GM23338 (cell line): ENCODE measurements around the gene LOXL3. TPM values are rescaled to one million over a fixed set of nuclear protein-coding genes. Genes with fewer than 3 reads are reported as not detected.
"Not testable (repeated sequence)": the region's sequence is repeated elsewhere in the genome, so short reads cannot be mapped to it uniquely, and the experiment has no call there.

Experiments used
- ATAC-seq: fragments of 200-7000 bp; cut with Tn5 transposase; 3 replicates; pipeline ENCODE4 v1.9.1; 2020
- DNase-seq: peaks from one replicate; pipeline ENCODE4 v3.0.0-alpha.2; 2015; ENCODE audit warnings: low spot score
- H2AFZ ChIP-seq: fragments of 200-600 bp; sonication (generic); 2 replicates; pipeline ENCODE4 v1.8.0; 2016; ENCODE audit warnings: antibody characterized with exemption, mild to moderate bottlenecking, moderate library complexity
- H3F3A ChIP-seq: fragments of 200-600 bp; sonication (generic); replicated peaks from 2 replicates; pipeline ENCODE4 v1.8.0; 2017; ENCODE audit warnings: antibody characterized with exemption, mixed run types, low read depth
- H3K27ac ChIP-seq: fragments of 200-600 bp; sonication (generic); 2 replicates; pipeline ENCODE4 v1.6.1; 2016; ENCODE audit warnings: low read depth
- H3K27me3 ChIP-seq: fragments of 200-600 bp; sonication (generic); 2 replicates; pipeline ENCODE4 v1.8.0; 2016; ENCODE audit warnings: mild to moderate bottlenecking, mixed run types, moderate library complexity; ENCODE audit not compliant: insufficient read depth
- H3K36me3 ChIP-seq: fragments of 200-600 bp; sonication (generic); 2 replicates; pipeline ENCODE4 v1.8.0; 2016; ENCODE audit warnings: mild to moderate bottlenecking; ENCODE audit not compliant: insufficient read depth
- H3K4me1 ChIP-seq: fragments of 200-600 bp; sonication (generic); 2 replicates; pipeline ENCODE4 v1.8.0; 2016; ENCODE audit warnings: mild to moderate bottlenecking, moderate library complexity; ENCODE audit not compliant: insufficient read depth
- H3K4me2 ChIP-seq: fragments of 200-600 bp; sonication (generic); 2 replicates; pipeline ENCODE4 v1.7.1; 2017; ENCODE audit warnings: mixed run types
- H3K4me3 ChIP-seq: fragments of 200-600 bp; sonication (generic); 2 replicates; pipeline ENCODE4 v1.6.1; 2016; ENCODE audit warnings: mixed run types
- H3K79me2 ChIP-seq: fragments of 200-600 bp; sonication (generic); replicated peaks from 2 replicates; pipeline ENCODE4 v1.8.0; 2017; ENCODE audit warnings: mild to moderate bottlenecking; ENCODE audit not compliant: insufficient read depth
- H3K9me2 ChIP-seq: fragments of 200-600 bp; sonication (generic); 2 replicates; pipeline ENCODE4 v1.8.0; 2017; ENCODE audit not compliant: insufficient read depth
- H4K20me1 ChIP-seq: fragments of 200-600 bp; sonication (generic); replicated peaks from 2 replicates; pipeline ENCODE4 v1.8.0; 2017; ENCODE audit warnings: mild to moderate bottlenecking; ENCODE audit not compliant: insufficient read depth
- H3K27ac Mint-ChIP-seq: 2 replicates; pipeline ENCODE4 v1.8.0; 2020; ENCODE audit warnings: inconsistent platforms, mild to moderate bottlenecking, moderate library complexity, mixed read lengths
- H3K27me3 Mint-ChIP-seq: 3 replicates; pipeline ENCODE4 v1.8.0; 2022; ENCODE audit warnings: low read depth, mild to moderate bottlenecking, moderate library complexity, mixed read lengths, inconsistent platforms; ENCODE audit not compliant: insufficient read depth, poor library complexity
- H3K36me3 Mint-ChIP-seq: 3 replicates; pipeline ENCODE4 v1.8.0; 2021; ENCODE audit warnings: low read depth, mild to moderate bottlenecking, inconsistent platforms, moderate library complexity, mixed read lengths
- H3K4me1 Mint-ChIP-seq: 3 replicates; pipeline ENCODE4 v1.8.0; 2020; ENCODE audit warnings: mild to moderate bottlenecking, inconsistent platforms, mixed read lengths
- H3K4me3 Mint-ChIP-seq: 3 replicates; pipeline ENCODE4 v1.8.0; 2021; ENCODE audit warnings: moderate library complexity, mild to moderate bottlenecking, inconsistent platforms, mixed read lengths
- H3K9me3 Mint-ChIP-seq: 3 replicates; pipeline ENCODE4 v1.8.0; 2020; ENCODE audit warnings: moderate library complexity, mild to moderate bottlenecking, inconsistent platforms, mixed read lengths
- CREB1 ChIP-seq: fragments of 250-450 bp; sonication (Bioruptor Pico); IDR thresholded peaks from 2 replicates; pipeline ENCODE4 v1.5.0; 2020; ENCODE audit warnings: low read depth, mild to moderate bottlenecking, moderate library complexity
- ETS1 ChIP-seq: IDR thresholded peaks from 2 replicates; pipeline ENCODE4 v1.6.1; 2016; ENCODE audit warnings: antibody characterized with exemption
- EZH2 ChIP-seq: fragments of 200-600 bp; sonication (generic); IDR thresholded peaks from one replicate; pipeline ENCODE4 v1.8.0; 2017; ENCODE audit warnings: antibody characterized with exemption, mild to moderate bottlenecking, low read depth; ENCODE audit not compliant: unreplicated experiment
- EZH2phosphoT487 ChIP-seq: fragments of 200-600 bp; sonication (generic); IDR thresholded peaks from one replicate; pipeline ENCODE4 v1.8.1; 2018; ENCODE audit warnings: antibody characterized with exemption; ENCODE audit not compliant: unreplicated experiment
- JUNB ChIP-seq: IDR thresholded peaks from one replicate; pipeline ENCODE4 v1.6.1; 2016; ENCODE audit warnings: antibody characterized with exemption; ENCODE audit not compliant: unreplicated experiment
- NANOG ChIP-seq: IDR thresholded peaks from 2 replicates; pipeline ENCODE4 v1.6.1; 2016; ENCODE audit warnings: antibody characterized with exemption, borderline replicate concordance
- POLR2AphosphoS5 ChIP-seq: IDR thresholded peaks from 2 replicates; pipeline ENCODE4 v1.6.1; 2016; ENCODE audit warnings: antibody characterized with exemption, low read depth
- STAT1 ChIP-seq: IDR thresholded peaks from one replicate; pipeline ENCODE4 v1.6.1; 2016; ENCODE audit warnings: antibody characterized with exemption; ENCODE audit not compliant: unreplicated experiment
- ZNF114 ChIP-seq: fragments of 250-450 bp; sonication (Bioruptor Pico); IDR thresholded peaks from 2 replicates; pipeline ENCODE4 v1.5.0; 2020; ENCODE audit warnings: mild to moderate bottlenecking, moderate library complexity
- ZNF331 ChIP-seq: fragments of 250-450 bp; sonication (Bioruptor Pico); IDR thresholded peaks from 2 replicates; pipeline ENCODE4 v1.5.0; 2020; ENCODE audit warnings: low read depth, mild to moderate bottlenecking, moderate library complexity
- polyA plus RNA-seq: library from polyadenylated mRNA; unstranded; fragments of >200 nt; fragmentation: Nextera tagmentation; extraction: Ambion mirVana; gene quantifications from 2 replicates; pipeline ENCODE4 v1.2.1, GENCODE V29; 2016
- total RNA-seq: library from RNA; depleted of rRNA; stranded (reverse); fragments of >200 nt; shearing (Covaris generic); gene quantifications from 2 replicates; pipeline ENCODE4 v1.2.3, GENCODE V29; 2014
- TF ChIP-seq, protein P1 (sequence below): IDR thresholded peaks from one replicate; pipeline ENCODE4 v1.6.1; 2018; ENCODE audit warnings: antibody characterized with exemption; ENCODE audit not compliant: unreplicated experiment

LOXL3 gene
- total and polyA plus RNA-seq, 2 experiments from 2014 or later = 4.7 to 14.9 TPM

DNA sequence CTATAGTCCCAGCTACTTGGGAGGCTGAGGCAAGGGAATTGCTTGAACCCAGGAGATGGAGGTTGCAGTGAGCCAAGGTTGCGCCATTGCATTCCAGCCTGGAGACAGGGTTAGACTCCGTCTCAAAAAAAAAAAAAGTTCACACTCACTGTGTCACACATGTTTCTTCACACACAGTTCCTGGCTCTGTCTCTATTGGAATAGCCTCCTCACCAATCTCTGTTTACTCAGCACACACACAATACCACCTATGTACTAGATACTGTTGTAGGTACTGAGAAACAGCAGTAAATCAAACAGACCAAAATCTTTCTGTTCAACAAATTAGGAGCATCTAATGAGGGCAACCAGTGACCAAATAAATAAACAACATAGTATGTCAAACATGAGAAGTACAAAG lies 67.6 kb downstream of the LOXL3 start (continued):
- TF ChIP-seq, protein P1, sequence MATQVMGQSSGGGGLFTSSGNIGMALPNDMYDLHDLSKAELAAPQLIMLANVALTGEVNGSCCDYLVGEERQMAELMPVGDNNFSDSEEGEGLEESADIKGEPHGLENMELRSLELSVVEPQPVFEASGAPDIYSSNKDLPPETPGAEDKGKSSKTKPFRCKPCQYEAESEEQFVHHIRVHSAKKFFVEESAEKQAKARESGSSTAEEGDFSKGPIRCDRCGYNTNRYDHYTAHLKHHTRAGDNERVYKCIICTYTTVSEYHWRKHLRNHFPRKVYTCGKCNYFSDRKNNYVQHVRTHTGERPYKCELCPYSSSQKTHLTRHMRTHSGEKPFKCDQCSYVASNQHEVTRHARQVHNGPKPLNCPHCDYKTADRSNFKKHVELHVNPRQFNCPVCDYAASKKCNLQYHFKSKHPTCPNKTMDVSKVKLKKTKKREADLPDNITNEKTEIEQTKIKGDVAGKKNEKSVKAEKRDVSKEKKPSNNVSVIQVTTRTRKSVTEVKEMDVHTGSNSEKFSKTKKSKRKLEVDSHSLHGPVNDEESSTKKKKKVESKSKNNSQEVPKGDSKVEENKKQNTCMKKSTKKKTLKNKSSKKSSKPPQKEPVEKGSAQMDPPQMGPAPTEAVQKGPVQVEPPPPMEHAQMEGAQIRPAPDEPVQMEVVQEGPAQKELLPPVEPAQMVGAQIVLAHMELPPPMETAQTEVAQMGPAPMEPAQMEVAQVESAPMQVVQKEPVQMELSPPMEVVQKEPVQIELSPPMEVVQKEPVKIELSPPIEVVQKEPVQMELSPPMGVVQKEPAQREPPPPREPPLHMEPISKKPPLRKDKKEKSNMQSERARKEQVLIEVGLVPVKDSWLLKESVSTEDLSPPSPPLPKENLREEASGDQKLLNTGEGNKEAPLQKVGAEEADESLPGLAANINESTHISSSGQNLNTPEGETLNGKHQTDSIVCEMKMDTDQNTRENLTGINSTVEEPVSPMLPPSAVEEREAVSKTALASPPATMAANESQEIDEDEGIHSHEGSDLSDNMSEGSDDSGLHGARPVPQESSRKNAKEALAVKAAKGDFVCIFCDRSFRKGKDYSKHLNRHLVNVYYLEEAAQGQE = no peak
- TF ChIP-seq POLR2AphosphoS5 = no peak

- Mint-ChIP-seq H3K27ac (peak overlapping the region; percentile 39; the same call in 1 of the 2 replicates), H3K4me3 (peak overlapping the region; percentile 99), H3K36me3 (peaks cover 24% of the 10 kb centered on the region), H3K27me3 (peaks cover 11% of the 10 kb centered on the region)
- H3K9me2 ChIP-seq, H3K9me3 Mint-ChIP-seq, H3K4me1 ChIP-seq, H3F3A ChIP-seq, H3K27me3 ChIP-seq, DNase-seq, ATAC-seq, H3K36me3 ChIP-seq, H3K27ac ChIP-seq, H3K4me1 Mint-ChIP-seq: not testable (repeated sequence)
- Histone ChIP-seq H3K4me2 (peak overlapping the region; percentile 77), H2AFZ (peak overlapping the region; percentile 61), H4K20me1 (peaks cover 13% of the 10 kb centered on the region; the same call in 1 of the 2 replicates), H3K4me3 (peak overlapping the region; percentile 68), H3K79me2 (peaks cover 14% of the 10 kb centered on the region)
Observed at GRCh38 chr2:74483675-74484164, 70.0 kb downstream of the LOXL3 start.

DNA sequence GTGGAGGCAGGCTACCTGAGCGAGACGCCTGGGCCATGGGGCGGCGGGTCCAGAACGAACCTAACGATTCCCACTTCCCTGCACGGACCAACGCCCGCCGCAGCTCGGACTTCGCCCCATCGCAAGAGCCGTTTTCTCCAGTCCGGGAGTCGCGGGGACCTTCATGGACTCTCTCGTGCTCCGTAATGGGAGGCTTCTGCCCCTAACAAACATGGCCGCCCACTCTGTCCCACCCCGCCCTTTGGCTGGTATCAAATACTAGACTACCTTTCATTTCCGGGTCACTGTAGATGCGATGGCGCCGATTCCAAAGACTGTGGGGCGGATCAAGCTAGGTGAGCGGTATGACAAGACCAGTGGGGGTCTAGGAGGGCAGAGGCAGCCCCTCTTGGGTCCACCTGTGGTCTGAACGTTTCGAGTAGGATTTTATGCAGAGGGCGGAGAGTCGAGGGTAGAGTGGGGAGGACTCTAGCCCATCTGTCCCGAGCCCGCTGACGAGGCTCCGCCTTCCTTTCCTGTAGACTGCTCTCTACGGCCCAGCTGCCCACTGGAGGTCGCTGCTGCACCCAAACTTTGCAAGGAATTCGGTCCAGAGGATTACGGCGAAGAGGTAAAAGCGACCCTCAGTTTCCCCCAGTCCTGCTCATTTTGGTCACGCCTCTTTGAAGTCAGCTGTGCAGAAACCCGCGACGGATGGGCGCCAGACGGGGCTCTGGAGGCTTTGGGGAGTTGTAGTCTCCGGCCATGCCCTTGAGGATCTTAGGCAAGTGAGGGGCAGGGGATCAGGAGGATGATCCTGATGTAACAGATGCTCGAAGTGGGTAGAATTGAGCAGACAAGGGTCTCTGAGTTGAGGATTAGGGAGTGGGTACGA lies 70.7 kb downstream of the LOXL3 start, which contains the start of the genes CCDC142 and TTC31:
CCDC142 (minus strand) TSS at position 198 of the 874 bp plus-strand sequence; CDS start at position 37, 161 bp downstream.
TTC31 (plus strand) TSS at position 281 of the 874 bp plus-strand sequence; CDS start at position 296, 15 bp downstream.
- Mint-ChIP-seq H3K4me3 (peak within 1 kb of the TSS; percentile 99), H3K4me1 (peaks cover 6% of the 10 kb centered on the region; the same call in 2 of the 3 replicates), H3K27me3 (peaks cover 11% of the 10 kb centered on the region), H3K9me3 (no peaks in the 10 kb centered on the region), H3K27ac (peak within 1 kb of the TSS; percentile 99), H3K36me3 (peaks cover 24% of the 10 kb centered on the region)
- Histone ChIP-seq H2AFZ (peak within 1 kb of the TSS; percentile 72), H3K4me1 (peaks cover 5% of the 10 kb centered on the region; the same call in 1 of the 2 replicates), H3K4me2 (peak within 1 kb of the TSS; percentile 95), H3K27me3 (no peaks in the 10 kb centered on the region), H3K79me2 (peaks cover 14% of the 10 kb centered on the region), H4K20me1 (peaks cover 13% of the 10 kb centered on the region; the same call in 1 of the 2 replicates), H3K9me2 (no peaks in the 10 kb centered on the region), H3K4me3 (peak within 1 kb of the TSS; percentile 68), H3F3A (no peaks in the 10 kb centered on the region), H3K27ac (peak within 1 kb of the TSS; percentile 82; the same call in 1 of the 2 replicates), H3K36me3 (no peaks in the 10 kb centered on the region; the same call in 1 of the 2 replicates)
- peak; percentile 89 for ATAC-seq
- DNase-seq = peak; percentile 99
- TF ChIP-seq POLR2AphosphoS5 (peak; percentile 89), ZNF114 (CRISPR knock-in tag) (no peak), STAT1 (no peak), NANOG (peak; percentile 96), CREB1 (CRISPR knock-in tag) (peak; percentile 54), EZH2 (no peak), ETS1 (peak; percentile 96), JUNB (no peak), EZH2phosphoT487 (no peak), ZNF331 (CRISPR knock-in tag) (no peak)
- TF ChIP-seq, protein P1 = no peak
